ENCODE results near the gene CERS4.
"Not testable (repeated sequence)": the region's sequence is repeated elsewhere in the genome, so short reads cannot be mapped to it uniquely, and the experiment has no call there.

Gene CERS4

DNA sequence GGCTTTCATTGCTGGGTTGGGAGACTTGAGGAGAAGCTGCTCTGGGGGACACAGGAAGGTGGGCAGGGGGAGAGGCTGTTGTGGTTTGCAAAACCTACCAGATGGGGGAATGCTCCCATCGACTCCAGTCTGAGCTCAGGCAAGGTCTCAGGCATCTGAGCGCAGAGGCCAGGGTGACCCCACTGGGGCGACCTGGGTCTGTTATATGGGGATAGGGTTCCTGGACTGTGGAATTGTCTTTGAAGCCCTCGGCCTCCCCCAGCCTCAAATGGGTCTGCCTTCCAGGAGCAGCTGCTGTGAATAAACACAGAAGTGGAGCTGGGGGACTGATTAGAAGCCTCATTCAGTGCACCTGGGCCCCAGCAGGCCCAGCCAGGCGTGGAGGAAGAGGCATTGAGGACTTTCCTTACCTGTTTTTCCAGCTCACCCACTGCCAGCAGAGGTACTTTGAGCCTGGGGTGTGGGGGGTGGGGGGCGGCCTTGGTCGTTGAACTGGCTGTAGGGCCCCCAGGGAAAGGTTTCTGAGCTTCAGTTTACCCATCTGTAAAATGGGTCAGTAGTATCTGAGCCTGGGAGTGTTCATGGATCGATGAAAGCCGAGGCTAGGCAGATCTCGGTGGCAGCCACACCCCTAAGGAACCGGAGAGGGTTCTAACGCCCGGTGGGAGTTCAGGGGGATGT is 1.4 kb downstream of the CERS4 start:
- no peak for DNase-seq (ENCODE audit: low spot score)

DNA sequence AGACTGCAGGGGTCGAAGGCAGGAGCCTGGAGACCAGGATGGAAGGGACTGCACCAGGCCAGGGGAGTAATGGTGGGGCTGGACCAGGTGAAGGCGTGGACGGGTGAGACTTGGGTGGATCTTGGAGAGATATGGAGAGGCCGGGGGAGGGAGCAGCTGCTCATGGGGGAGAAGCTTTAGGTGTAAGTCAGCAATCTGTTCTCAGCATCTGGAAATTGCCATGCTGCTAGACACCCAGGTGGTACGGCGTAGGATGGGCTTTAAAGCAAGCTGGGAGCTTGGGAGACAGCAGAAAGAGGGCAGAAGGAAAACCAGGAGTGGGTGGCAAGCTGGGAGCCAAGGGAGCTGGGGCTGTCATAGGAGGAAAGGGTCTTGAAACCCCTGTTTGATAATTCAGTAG is 3.0 kb downstream of the CERS4 start:
- DNase-seq (ENCODE audit: low spot score), result no peak

DNA sequence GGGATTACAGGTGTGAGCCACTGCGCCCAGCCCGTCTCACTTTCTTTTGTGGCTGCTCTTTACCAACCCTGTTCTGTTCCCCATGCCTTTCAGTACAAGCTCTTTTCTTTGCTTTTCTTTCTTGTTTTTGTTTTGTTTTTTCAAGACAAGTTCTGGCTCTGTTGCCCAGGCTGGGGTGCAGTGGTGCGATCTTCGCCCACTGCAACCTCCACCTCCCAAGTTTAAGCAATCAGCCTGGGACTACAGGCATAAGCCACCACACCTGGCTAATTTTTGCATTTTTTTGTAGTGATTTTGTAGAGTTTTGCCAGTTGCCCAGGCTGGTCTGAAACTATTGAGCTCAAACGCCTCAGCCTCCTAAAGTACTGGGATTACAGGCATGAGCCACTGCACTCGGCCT is 3.7 kb downstream of the CERS4 start:
- DNase-seq (ENCODE audit: low spot score), result no peak

DNA sequence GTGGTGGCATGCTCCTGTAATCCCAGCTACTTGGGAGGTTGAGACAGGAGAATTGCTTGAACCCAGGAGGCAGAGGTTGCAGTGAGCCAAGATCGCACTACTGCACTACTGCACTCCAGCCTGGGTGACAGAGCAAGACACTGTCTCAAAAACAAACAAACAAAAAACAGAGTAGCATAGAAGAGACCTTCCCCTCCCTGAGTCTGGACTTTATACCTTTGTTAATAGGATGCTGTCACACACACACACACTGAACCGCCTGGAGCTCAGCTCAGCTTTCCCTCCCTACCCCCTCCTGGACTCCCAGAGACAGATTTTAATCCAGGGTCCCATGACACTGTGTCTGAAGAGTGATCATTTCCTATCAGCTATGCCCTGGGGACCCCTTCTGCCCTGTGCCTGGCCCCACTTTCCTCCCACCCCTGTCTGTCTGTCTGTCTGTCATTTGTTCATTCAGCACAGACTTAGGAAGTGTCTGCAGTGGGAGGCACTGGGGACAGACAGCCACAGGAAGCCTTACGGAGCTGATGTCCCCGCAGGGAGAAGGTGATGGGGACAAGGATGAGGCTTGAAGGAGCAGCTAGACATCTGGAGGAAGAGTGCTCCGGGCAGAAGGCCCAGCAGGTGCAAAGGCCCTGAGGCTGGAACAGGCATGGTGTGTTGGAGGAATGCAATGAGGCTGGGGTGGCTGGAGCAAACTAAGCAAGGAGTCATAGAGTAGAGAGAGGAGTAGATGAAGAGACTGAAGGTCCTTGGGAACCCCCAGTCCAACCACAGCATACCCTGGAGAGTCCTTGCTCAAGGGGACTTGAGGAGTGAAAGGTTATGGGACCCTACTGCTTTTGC is 4.9 kb downstream of the CERS4 start:
- no peak for DNase-seq (ENCODE audit: low spot score)

DNA sequence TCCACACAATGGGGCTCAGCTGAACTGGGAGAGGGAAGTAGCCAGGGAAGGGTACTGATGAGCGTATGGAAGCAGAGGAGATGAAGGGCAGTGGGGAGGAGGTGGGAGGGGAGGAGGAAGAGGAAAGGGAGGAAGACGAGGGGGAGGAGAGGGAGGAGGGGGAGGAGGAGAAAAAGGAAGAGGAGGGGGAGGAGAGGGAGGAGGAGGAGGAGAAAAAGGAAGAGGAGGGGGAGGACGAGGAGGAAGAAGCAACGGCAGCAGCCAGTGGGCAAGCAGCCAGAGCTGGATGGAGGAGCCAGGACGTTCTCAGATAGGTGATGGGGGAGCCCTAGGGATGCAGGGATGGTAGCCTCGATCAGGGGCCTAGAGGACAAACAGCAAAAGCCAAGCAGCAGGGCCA is 5.6 kb downstream of the CERS4 start:
- DNase-seq (ENCODE audit: low spot score), result no peak

DNA sequence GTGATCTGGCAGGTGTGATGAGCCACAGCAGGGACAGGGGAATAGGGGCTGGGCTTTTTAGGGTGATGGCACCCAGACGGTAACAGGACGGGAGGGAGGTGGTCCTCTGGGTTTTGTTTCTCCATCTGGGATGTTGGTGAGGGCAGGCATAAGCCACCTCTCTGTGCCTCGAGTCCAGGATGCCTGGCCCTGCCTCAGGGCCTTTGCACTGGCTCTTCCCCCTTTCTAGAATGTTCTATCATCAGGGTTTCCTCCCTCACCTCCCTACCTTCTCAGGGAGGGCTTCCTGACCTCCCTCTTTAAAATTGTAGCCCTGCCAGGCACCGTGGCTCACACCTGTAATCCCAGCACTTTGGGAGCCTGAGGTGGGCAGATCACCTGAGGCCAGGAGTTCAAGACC is 6.6 kb downstream of the CERS4 start:
- DNase-seq (ENCODE audit: low spot score), result no peak

DNA sequence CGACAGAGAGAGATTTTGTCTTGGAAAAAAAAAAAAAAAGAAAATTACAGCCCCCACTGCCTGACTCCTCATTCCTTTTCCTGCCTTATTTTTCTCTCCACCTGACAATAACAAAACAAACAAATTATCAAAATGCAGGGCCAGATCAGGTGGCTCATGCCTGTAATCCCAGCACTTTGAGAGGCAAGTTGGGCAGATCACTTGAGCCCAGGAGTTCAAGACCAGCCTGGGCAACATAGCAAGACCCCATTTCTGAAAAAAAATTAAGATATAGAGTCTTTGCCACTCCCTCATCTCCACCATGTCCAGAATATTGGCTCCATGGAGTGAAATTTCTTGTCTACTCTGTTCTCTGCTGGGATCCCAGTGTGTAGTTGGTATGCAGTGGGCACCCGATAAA is 7.2 kb downstream of the CERS4 start:
- no peak for DNase-seq (ENCODE audit: low spot score)

DNA sequence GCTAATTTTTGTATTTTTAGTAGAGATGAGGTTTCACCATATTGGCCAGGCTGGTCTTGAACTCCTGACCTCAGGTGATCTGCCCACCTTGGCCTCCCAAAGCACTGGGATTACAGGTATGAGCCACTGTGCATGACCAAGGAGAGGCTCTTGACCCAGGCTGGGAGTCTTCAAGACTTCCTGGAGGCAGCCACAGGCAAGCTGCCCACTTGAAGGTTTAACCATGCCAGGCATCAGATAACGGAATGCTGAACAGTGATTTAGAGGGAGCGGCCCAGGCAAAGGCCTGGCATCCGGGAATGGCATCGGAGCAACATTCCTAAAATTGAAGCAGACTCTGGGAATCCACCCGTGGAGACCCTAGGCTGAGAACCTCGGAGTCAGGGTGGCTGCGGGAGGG is 9.0 kb downstream of the CERS4 start:
- DNase-seq (ENCODE audit: low spot score), result peak; percentile 37

DNA sequence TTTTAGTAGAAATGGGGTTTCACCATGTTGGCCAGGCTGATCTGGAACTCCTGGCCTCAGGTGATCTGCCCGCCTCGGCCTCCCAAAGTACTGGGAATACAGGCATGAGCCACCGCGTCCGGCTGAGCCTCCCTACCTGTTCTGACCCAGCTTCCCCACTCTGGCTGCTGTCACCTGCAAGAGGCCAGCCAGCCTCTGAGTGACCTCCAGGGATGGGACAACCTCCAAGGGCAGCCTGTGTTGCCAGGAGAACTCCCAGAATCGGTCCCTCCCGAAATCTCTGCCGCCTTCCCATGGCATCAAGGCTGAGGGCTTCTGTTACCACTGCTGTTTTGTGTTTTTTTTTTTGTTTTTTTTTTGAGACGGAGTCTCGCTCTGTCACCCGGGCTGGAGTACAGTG is 11.3 kb downstream of the CERS4 start:
- DNase-seq (ENCODE audit: low spot score), result no peak

DNA sequence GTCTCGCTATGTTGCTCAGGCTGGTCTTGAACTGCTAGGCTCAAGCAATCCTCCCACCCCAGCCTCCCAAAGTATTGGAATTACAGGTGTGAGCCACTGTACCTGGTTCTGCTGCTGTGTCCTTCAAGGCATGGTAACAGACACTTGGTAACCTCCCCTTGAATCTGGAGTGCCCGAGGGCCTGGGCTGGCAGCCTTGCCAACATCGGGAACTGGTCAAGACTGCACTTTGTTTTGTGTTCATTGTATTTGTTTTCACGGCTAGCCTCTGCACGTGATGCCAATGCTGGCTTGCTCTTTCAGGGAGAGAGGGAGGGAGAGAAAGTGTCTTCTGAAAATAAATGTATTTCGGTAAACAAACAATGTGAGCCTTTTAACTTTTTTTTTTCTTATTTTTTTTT is 12.0 kb downstream of the CERS4 start:
- peak; percentile 27 for DNase-seq (ENCODE audit: low spot score)

DNA sequence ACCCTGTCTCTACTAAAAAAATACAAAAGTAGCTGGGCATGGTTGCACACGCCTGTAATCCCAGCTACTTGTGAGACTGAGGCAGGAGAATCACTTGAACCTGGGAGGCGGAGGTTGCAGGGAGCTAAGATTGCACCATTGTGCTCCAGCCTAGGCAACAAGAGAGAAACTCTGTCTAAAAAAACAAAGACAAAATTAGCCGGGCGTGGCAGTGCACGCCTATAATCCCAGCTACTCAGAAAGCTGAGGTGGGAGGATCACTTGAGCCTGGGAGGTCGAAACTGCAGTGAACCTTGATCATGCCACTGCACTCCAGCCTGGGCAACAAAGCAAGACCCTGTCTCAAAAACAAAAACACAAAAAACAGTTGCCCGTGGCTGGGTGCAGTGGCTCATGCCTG is 14.3 kb downstream of the CERS4 start:
- DNase-seq (ENCODE audit: low spot score), result not testable (repeated sequence)

DNA sequence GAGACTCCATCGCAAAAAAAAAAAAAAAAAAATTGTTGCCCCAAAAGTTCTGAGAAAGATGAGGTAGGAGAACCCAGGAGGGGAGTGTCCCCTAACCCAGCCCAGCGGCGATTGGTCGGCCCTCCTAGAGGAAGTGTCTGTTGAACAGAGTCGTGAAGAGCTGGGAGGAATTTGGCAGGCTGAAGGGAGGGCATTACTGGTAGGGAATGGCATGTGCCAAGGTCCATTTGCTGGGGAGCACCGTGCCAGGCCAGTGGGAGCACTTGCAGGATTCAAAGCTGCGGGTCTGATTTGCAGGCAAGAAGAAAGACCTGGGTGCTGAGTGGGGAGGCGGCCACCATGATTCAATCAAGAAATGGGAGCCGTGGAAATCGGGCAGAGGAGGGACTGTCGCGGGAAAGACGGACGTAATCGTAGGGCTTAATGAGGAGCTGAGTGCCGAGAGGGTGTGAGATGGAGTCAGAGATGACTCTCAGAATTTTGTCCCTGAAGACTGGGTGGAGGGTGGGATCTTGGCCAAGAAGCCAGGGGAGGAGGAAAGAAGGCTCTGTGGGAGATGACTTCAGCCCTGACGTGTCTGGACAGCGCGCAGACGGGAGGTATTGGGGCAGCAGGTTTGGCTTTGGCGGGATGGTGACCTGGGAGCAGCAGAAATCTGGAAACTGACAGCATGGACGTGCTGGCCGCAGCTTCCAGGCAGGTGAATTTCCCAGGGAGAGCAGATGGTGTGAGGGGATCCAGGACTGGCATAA is 15.4 kb downstream of the CERS4 start:
- DNase-seq (ENCODE audit: low spot score), result peak; percentile 93

DNA sequence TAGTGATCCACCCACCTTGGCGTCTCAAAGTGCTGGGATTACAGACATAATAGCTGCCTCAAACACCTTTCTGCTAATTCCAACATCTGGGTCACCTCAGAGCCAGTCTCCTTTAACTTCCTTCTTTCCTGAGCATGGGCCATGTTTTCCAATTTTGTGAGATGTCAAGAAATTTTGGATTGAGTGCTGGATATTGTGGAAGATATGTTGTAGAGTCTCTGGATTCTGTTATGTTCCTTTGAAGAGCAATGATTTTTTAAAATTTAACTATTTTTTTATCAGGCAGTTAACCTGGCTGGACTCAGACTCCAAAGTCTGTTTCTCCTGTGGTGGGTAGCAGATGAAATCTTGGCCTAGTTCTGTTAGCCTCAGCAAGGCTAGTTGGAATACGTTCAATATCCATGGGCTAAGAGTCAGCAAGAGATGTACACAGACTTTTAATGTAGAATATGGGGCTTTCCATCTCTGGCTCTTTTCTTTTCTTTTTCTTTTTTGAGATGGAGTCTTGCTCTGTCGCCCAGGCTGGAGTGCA is 22.0 kb downstream of the CERS4 start:
- no peak for DNase-seq (ENCODE audit: low spot score)

DNA sequence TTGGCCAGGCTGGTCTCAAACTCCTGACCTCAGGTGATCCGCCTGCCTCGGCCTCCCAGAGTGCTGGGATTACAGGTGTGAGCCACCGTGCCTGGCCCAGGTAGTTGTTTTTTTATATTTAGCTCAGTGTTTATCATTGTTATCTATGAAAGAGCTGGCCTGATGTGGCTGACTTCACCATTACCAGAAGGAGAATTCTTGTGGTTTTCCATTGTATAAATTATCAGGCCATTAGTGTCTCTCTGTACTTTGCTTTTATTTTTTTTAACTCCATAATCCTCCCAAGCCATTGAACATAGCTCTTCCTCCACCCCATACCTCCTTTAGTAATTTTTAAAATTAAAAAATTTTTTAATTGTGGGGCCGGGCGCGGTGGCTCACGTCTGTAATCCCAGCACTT is 24.2 kb downstream of the CERS4 start:
- no peak for DNase-seq (ENCODE audit: low spot score)

DNA sequence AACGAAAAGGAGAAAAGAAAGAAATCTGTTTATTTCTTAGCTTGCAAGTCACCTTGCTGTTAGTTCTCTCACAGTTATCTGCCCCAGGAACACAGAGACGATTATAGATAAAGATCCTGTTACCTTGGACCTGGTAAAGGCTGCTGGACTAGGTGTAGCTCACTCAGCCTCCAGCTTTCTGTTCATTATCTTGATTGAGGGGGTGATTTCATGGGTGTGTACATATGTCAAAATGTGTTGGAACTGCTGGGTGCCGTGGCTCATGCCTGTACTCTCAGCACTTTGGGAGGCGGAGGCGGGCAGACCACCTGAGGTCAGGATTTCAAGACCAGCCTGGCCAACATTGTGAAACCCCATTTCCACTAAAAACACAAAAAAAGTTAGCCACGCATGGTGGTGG is 27.9 kb downstream of the CERS4 start:
- DNase-seq (ENCODE audit: low spot score), result no peak

DNA sequence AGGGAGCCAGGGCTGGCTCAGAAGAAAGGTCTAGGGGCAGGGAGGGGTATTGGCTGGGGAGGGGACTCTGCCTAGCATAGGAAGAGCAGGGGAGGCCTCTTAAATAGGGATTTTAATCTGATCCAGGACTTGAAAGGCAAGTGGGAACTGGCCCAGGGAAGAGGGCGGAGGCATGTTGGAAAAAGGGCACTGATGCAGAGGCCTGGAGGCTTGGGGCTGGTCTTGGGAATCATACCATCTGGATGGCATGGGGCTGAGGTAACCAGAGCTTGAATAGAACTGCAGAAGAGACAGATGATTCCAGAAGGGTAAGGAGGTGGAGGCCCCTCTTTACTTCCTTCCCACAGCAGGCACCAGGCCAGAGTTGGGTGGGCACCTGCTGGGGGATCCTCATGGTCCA is 29.1 kb downstream of the CERS4 start:
- no peak for DNase-seq (ENCODE audit: low spot score)

DNA sequence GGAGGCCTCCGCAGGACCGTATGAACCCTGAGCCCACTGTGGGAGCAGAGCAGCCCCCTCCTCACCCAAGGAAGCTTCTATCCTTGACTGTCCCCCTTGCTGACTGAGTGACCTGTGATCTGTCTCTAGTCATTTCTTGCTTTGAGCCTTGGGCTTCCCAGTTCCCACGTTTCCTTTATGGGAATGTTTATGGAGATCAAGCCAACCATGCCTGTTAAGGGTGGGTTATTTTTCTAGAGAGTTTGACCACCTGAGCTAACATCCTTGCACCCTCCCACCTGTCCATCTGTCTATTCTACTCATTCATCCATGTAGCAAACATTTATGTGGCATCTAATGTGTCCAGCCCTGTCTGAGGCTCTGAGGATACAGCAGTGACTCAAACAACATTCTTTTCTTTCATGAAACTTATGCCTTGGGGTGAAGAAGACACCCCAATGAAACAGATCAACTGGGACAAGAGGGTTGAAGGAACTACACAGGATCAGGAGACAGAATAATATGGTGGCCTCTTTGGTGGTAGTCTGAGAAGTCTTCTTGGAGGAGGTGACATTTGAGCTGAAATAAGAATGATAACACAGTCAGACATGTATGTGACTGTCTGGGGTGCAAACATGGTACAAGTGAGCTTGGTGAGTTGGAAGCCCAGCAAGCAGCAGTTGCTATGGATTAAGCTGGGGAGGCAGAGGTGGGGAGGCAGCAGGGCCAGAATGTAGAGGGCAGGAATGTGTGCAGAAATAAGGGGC is 30.5 kb downstream of the CERS4 start:
- DNase-seq (ENCODE audit: low spot score), result no peak

DNA sequence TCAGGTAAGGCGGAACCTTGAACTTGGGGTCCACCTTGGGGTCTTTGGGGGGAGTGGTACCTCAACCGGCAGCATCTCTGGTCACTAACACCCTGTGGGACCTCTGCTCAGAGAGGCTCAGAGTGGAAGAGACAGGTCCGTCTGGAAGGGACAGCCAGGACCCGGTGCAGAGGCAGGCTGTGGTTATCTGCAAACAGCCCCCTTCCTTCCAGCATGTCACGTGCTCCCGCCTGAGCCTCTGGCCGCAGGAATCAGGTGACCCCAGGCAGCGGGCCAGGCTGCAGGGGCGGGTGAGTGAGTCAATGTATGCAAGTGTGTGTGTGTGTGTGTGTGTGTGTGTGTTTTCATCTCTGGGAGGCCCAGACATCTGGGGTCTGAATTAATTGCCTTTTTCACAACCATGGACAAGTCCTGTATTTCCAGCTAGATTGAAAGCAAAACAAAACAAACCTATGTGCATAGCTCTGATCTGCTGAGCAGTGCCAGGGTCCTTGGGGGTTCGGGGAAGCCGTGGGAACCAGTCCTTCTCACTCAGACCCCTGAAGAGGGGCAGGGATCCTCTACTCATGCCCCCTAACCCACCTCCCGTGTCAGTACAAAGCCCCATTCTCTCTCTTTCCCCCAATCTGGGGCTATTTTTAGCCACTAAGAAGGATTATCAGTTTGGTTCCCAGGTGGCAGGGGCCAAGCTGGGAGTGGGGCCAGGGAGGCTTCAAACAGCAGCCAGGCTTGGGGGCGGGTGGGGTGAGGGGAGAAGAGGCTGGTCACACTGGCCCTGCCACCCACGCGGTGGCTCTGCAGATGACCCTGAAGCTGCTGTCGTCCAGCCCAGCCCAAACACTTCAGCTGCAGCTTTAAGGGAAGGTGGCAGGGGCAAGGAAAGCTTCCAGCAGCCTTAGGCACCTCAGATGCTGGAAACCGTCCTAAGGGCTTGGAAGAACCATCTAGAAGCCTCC is 31.4 kb downstream of the CERS4 start:
- peak; percentile 38 for DNase-seq (ENCODE audit: low spot score)

DNA sequence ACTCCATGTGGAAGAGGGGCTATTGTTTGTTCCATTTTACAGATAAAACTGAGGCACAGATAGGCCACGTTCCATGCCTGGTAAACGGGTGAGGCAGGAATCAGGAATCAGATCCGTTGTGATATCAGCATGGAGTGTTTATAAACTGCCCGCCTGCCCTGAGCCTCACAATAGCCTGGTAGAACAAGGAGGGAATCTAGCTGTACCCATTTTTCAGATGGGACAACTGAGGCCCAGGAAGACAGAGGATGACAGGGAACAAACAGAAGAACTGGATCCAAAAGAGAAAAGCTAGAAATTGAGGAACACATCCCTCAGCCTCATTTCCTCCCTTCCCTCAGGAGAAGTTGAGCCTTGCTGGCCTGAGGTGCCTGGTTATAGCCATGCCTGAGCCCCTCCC is 32.5 kb downstream of the CERS4 start:
- DNase-seq (ENCODE audit: low spot score), result no peak

DNA sequence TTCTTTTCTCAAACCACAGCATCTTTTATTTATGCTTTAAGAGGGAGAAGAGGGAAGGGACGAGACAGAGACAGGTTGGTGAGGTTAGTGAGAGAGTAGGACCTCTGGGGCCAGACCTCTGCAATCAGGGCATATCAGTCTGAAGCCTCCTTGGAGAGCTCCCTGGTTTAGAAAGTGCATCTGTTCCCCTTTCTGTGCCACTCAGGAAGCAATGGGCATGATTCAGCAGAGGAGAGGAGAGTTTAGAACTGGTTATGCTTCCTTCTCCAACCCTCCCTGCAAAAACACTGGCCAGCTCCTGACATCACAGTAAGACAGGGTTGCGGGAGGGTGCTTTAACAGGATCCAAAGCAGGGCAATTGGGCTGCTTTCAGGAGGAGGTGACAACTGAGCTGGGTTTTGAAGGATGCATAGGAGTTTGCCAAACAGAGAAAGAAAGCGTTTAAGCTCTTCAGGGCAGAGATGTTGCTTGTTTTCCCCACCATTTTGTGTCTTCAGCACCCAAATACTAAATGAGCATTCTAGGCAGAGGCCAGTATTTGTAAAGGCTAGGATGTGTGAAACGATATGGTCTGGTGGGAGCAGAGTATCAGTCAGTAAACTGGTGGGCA is 33.1 kb downstream of the CERS4 start:
- no peak for DNase-seq (ENCODE audit: low spot score)
